Activated T-helper 1 cell treated with anti-CD3 and anti-CD28 coated beads, Interleukin-12 subunit alpha, Interleukin-12 subunit beta, Interleukin-2, Interleukin-4 antibody, amounts not matched to agents 30 ng/mL and 10 ng/mL and 1 ng/mL, durations not matched to agents 14 hours and 24 hours and 36 hours (primary cell): ENCODE measurements around the gene SHMT1. TPM values are rescaled to one million over a fixed set of nuclear protein-coding genes. Genes with fewer than 3 reads are reported as not detected.
A peak's percentile ranks its signal among the peaks of the same experiment; 100 is the strongest.
"Not testable (repeated sequence)": the region's sequence is repeated elsewhere in the genome, so short reads cannot be mapped to it uniquely, and the experiment has no call there.

ENCODE experiments used
- DNase-seq: peaks from one replicate; pipeline ENCODE4 v3.0.0; 2021; ENCODE audit warnings: low spot score
- H3K27ac Mint-ChIP-seq: one replicate; pipeline ENCODE4 v1.8.0; 2021; ENCODE audit warnings: mild to moderate bottlenecking, mixed read lengths
- H3K27me3 Mint-ChIP-seq: one replicate; pipeline ENCODE4 v1.8.0; 2022; ENCODE audit warnings: mild to moderate bottlenecking, moderate library complexity, mixed read lengths; ENCODE audit not compliant: insufficient read depth
- H3K36me3 Mint-ChIP-seq: one replicate; pipeline ENCODE4 v1.8.0; 2021; ENCODE audit warnings: low read depth, mixed read lengths
- H3K4me1 Mint-ChIP-seq: one replicate; pipeline ENCODE4 v1.8.0; 2021; ENCODE audit warnings: low read depth, mixed read lengths
- H3K4me3 Mint-ChIP-seq: one replicate; pipeline ENCODE4 v1.8.0; 2021; ENCODE audit warnings: mild to moderate bottlenecking, moderate library complexity, mixed read lengths
- H3K9me3 Mint-ChIP-seq: one replicate; pipeline ENCODE4 v1.8.0; 2021; ENCODE audit warnings: mixed read lengths
- intact Hi-C: fragments of 100-400 bp; cut with micrococcal nuclease; formaldehyde crosslinking; loops from one replicate; pipeline ENCODE4 v1.15.1; 2024
- total RNA-seq: library from RNA; stranded (reverse); gene quantifications from 2 replicates; pipeline ENCODE4 v1.2.3, GENCODE V29; 2022

SHMT1 gene
- total RNA-seq, 1 donor from 2014 or later, result 56.2 TPM

DNA sequence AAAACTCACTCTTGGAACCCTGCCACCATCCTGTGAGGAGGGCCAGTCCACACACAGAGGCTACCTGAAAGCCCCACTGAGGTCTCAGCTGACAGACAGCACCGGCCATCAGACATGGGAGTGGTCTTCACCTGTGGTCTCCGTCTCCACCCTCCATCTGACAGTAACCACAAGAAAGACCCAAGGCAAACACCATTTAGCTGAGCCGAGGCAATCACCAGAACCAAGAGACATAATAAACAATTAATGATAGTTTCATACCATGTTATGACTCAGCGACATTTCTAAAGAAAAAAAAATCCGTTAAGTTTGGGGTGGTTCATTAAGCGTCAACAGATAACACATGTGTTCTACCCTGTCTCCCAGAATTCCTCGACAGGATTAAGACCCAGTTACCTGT, 8.1 kb upstream of the SHMT1 start:
- no peak overlapping the region for H3K4me3 Mint-ChIP-seq
- H3K27ac Mint-ChIP-seq, result no peak overlapping the region
- peaks cover 4% of the 10 kb centered on the region for H3K4me1 Mint-ChIP-seq
- H3K36me3 Mint-ChIP-seq, result no peaks in the 10 kb centered on the region
- DNase-seq, result no peak
- peaks cover 5% of the 10 kb centered on the region for H3K9me3 Mint-ChIP-seq
- peaks cover 11% of the 10 kb centered on the region for H3K27me3 Mint-ChIP-seq
- intact Hi-C loops, result no loop called here

DNA sequence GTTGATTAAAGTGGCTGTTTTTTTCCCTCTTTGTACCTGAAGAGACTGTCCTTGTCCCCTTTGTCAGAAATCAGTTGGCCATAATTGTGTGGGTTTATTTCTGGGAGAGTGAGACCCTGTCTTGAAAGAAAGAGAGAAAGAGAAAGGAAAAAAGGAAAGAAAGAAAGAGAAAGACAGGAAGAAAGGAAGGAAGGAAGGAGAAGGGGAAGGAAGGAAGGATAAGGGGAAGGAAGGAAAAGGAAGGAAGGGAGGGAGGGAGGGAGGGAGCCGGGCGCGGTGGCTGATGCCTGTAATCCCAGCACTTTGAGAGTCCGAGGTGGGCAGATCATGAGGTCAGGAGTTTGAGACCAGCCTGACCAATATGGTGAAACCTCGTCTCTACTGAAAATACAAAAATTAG, 7.4 kb upstream of the SHMT1 start:
- Mint-ChIP-seq H3K36me3 (no peaks in the 10 kb centered on the region), H3K27me3 (peaks cover 9% of the 10 kb centered on the region), H3K4me1 (peaks cover 4% of the 10 kb centered on the region), H3K27ac (no peak overlapping the region), H3K4me3 (no peak overlapping the region), H3K9me3 (peaks cover 5% of the 10 kb centered on the region)
- intact Hi-C loops, result no loop called here
- no peak for DNase-seq

GRCh38 chr17:18368946-18369345, 5.6 kb upstream of the SHMT1 start:
- Mint-ChIP-seq H3K9me3 (no peaks in the 10 kb centered on the region), H3K4me1 (peaks cover 4% of the 10 kb centered on the region), H3K36me3 (no peaks in the 10 kb centered on the region), H3K4me3 (no peak overlapping the region), H3K27ac (no peak overlapping the region), H3K27me3 (peaks cover 9% of the 10 kb centered on the region)
- intact Hi-C loops, result no loop called here
- DNase-seq, result no peak

DNA sequence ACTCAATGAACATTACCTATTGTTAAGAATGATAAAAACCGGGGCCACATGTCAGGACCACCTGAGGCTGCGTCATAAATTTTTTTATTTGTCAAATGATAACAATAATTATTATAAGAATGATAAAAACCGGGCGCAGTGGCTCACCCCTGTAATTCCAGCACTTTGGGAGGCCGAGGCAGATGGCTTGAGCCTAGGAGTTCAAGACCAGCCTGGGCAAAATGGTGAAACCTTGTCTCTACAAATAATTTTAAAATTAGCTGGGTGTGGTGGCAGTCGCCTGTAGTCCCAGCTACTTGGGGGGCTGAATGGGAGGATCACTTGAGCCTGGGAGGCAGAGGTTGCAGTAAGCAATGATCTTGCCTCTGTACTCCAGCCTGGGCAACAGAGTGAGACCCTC, 816 bp upstream of the SHMT1 start:
- Mint-ChIP-seq H3K36me3 (peaks cover 6% of the 10 kb centered on the region), H3K4me1 (peaks cover 9% of the 10 kb centered on the region), H3K27ac (no peak overlapping the region), H3K4me3 (no peak overlapping the region), H3K27me3 (no peaks in the 10 kb centered on the region), H3K9me3 (no peaks in the 10 kb centered on the region)
- intact Hi-C loops, result no loop called here
- DNase-seq, result no peak

GRCh38 chr17:18362698-18363100, 651 bp downstream of the SHMT1 start:
- H3K36me3 Mint-ChIP-seq, result peaks cover 6% of the 10 kb centered on the region
- no peak for DNase-seq
- no peaks in the 10 kb centered on the region for H3K9me3 Mint-ChIP-seq
- H3K4me1 Mint-ChIP-seq, result peaks cover 9% of the 10 kb centered on the region
- no peaks in the 10 kb centered on the region for H3K27me3 Mint-ChIP-seq
- intact Hi-C loops, result loop anchor here (2.0 kb wide), 3 partner anchors 48 to 138 kb away; partner anchors contain the start of genes LLGL1, MIEF2, SMCR8 and TOP3A
- peak overlapping the region; percentile 79 for H3K27ac Mint-ChIP-seq
- H3K4me3 Mint-ChIP-seq, result peak overlapping the region; percentile 93

DNA sequence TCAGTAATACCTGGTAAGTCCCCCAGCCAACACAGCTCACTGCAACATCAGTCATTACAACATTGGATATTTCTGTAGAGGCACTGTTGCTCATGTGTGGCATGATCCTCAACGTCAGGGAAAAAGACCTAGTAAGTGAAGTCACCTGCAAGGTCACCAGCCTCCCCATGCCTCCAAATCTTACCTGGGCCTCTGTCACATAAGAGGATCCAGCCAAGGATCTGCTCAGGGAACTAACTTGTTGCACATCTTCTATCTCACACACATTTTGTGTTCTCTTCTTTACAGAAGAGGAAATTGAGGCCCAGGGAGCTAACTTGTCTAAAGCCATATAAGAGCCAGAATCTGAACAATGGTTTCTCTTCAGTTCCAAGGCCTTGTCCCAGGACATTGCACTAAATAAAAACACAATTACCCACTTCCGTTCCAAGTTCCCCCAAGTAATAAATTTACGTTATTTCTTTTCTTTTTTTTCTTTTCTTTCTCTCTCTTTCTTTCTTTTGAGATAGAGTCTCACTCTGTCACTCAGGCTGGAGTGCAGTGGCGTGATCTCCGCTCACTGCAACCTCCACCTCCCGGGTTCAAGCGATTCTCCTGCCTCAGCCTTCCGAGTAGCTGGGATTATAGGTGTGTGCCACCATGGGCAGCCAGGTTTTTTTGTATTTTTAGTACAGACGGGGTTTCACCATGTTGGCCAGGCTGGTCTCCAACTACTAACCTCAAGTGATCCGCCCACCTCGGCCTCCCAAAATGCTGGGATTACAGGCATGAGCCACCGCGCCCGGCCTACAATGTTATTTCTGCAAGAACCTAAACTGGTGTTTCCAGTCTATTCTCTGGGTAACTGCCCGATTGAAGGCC, 1.3 kb downstream of the SHMT1 start:
- Mint-ChIP-seq H3K27me3 (no peaks in the 10 kb centered on the region), H3K4me1 (peaks cover 9% of the 10 kb centered on the region), H3K27ac (peak overlapping the region; percentile 79), H3K9me3 (no peaks in the 10 kb centered on the region), H3K4me3 (peak overlapping the region; percentile 93), H3K36me3 (peaks cover 6% of the 10 kb centered on the region)
- DNase-seq, result no peak
- intact Hi-C loops, result loop anchor here (2.0 kb wide), 3 partner anchors 47 to 137 kb away; partner anchors contain the start of genes LLGL1, MIEF2, SMCR8 and TOP3A

- H3K36me3 Mint-ChIP-seq, result peaks cover 9% of the 10 kb centered on the region
- H3K27me3 Mint-ChIP-seq, result no peaks in the 10 kb centered on the region
- H3K9me3 Mint-ChIP-seq, result no peaks in the 10 kb centered on the region
- no peak for DNase-seq
- H3K4me3 Mint-ChIP-seq, result no peak overlapping the region
- no peak overlapping the region for H3K27ac Mint-ChIP-seq
- intact Hi-C loops, result no loop called here
- peaks cover 9% of the 10 kb centered on the region for H3K4me1 Mint-ChIP-seq
Measured at GRCh38 chr17:18360518-18360917, 2.8 kb downstream of the SHMT1 start.

DNA sequence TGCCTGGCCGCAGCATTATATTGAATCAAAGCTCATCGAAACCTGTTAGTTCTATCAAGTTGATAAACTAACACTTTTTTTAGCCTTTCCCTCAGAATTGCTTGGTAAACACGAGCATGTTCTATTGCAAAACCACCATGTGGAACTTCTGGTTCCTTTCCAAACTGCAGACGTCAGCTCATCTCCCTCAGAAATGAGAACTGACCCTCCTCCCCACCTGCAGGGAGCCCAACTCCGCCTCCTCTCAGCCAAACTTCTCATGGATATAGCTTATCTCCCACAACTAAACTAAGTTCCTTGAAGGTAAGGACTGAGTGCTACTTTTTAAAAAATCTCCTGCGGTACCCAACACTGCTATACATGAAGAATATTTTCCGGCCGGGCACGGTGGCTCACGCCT, 6.7 kb downstream of the SHMT1 start:
- intact Hi-C loops, result no loop called here
- Mint-ChIP-seq H3K9me3 (no peaks in the 10 kb centered on the region), H3K4me3 (no peak overlapping the region), H3K4me1 (no peaks in the 10 kb centered on the region), H3K36me3 (peaks cover 26% of the 10 kb centered on the region), H3K27ac (no peak overlapping the region), H3K27me3 (no peaks in the 10 kb centered on the region)
- no peak for DNase-seq

DNA sequence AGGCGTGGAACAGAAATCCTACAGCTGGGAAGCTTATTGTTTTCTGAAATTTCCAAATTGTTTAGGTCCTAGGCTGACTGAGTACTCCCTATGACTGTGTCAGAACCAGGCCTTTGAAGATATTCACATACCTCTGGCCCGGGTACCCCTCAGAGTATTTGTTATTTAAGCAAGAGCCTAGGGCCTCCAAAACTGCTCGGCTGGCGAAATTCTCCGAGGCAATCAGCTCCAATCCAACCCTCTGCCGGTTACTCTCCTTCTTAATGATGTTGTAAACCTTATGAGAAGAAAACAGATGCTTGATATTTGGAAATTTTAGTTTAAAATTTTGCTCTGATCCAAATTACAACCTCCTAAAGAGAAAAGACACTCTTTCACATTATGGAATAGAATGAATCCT, 9.8 kb downstream of the SHMT1 start:
- no peak for DNase-seq
- Mint-ChIP-seq H3K36me3 (peaks cover 19% of the 10 kb centered on the region), H3K4me1 (no peaks in the 10 kb centered on the region), H3K4me3 (no peak overlapping the region), H3K9me3 (no peaks in the 10 kb centered on the region), H3K27ac (no peak overlapping the region), H3K27me3 (no peaks in the 10 kb centered on the region)
- intact Hi-C loops, result no loop called here

- Mint-ChIP-seq H3K27ac (no peak overlapping the region), H3K27me3 (no peaks in the 10 kb centered on the region), H3K36me3 (peaks cover 29% of the 10 kb centered on the region), H3K9me3 (no peaks in the 10 kb centered on the region), H3K4me3 (no peak overlapping the region), H3K4me1 (no peaks in the 10 kb centered on the region)
- intact Hi-C loops, result no loop called here
- DNase-seq, result no peak
Measured at GRCh38 chr17:18344021-18344420, 19.3 kb downstream of the SHMT1 start.

- Mint-ChIP-seq H3K36me3 (peaks cover 38% of the 10 kb centered on the region), H3K27me3 (no peaks in the 10 kb centered on the region), H3K27ac (no peak overlapping the region), H3K9me3 (no peaks in the 10 kb centered on the region), H3K4me1 (no peaks in the 10 kb centered on the region), H3K4me3 (no peak overlapping the region)
- no peak for DNase-seq
- intact Hi-C loops, result no loop called here
Measured at GRCh38 chr17:18339933-18340332, 23.4 kb downstream of the SHMT1 start.

GRCh38 chr17:18338158-18338557, 25.2 kb downstream of the SHMT1 start:
- H3K27ac Mint-ChIP-seq, H3K9me3 Mint-ChIP-seq, intact Hi-C loops, H3K27me3 Mint-ChIP-seq, DNase-seq, H3K4me1 Mint-ChIP-seq, H3K4me3 Mint-ChIP-seq: not testable (repeated sequence)
- H3K36me3 Mint-ChIP-seq, result peaks cover 36% of the 10 kb centered on the region

DNA sequence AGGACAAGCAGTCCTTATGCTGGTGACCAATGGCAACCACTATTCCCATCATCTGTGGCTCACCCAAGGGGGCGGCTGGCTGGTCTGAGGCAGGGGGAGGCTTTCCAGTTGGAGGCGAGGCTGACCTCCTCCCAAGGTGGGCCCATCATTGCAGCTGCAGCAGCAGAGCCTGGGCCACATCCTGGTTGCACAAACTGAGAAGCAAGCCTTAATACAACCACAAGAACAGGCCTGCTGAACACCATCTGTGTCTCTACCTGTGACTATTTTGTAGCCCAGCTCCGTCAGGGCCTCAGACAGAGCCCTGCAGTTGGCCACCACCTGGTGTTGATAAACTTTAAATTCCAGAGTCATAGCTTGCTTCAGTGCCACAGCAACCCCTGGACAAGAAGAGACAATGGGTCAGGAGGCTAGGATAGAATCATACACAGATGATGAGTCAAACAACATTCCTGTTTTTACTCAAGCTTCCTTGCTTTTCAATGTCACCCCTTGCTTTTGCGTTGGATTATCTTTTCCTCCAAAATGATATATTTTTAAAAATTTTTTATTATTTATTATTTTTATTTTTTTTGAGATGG, 30.4 kb downstream of the SHMT1 start:
- H3K4me1 Mint-ChIP-seq, result peaks cover 8% of the 10 kb centered on the region

More for the DNA sequence above, 30.4 kb downstream of the SHMT1 start:
- Mint-ChIP-seq H3K27ac (no peak overlapping the region), H3K4me3 (no peak overlapping the region), H3K27me3 (no peaks in the 10 kb centered on the region), H3K9me3 (no peaks in the 10 kb centered on the region), H3K36me3 (peaks cover 25% of the 10 kb centered on the region)
- intact Hi-C loops, result no loop called here
- no peak for DNase-seq
